ENCODE measurements around the gene WAPL.

The WAPL gene

GRCh38 chr10:86388119-86388704 lies 133.4 kb downstream of the WAPL start:
- DNase-seq: no peak

GRCh38 chr10:86387178-86387794 lies 134.3 kb downstream of the WAPL start:
- DNase-seq: no peak

GRCh38 chr10:86385806-86386205 lies 135.8 kb downstream of the WAPL start:
- DNase-seq: no peak
